DMS53 (cell line): Measurements from ENCODE around the gene DDX51.
A peak's percentile ranks its signal among the peaks of the same experiment; 100 is the strongest.
"Not testable (repeated sequence)": the region's sequence is repeated elsewhere in the genome, so short reads cannot be mapped to it uniquely, and the experiment has no call there.

Experiments used
- DNase-seq: peaks from one replicate; lab custom pipeline; 2025; lab: John Stamatoyannopoulos, UW

The DDX51 gene

DNA sequence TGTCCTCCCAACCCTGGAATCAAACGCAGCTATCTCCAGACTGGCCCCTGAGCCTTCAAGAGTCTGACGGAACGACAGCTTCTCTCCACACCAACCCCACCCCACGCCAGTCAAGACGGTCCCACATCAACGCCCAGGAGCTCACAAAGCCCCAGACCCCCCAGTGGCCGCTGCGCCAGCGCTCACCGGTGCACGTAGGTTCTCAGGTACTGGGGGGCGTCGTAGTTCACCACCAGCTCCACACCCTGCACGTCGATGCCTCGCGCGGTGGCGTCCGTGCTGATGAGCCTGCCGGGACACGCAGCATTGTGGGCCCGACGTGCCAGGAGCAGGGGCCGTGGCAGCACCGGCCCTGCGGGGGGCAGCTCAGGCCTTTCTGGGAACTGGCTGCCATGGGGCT lies 4.2 kb downstream of the DDX51 start:
- no peak for DNase-seq

DNA sequence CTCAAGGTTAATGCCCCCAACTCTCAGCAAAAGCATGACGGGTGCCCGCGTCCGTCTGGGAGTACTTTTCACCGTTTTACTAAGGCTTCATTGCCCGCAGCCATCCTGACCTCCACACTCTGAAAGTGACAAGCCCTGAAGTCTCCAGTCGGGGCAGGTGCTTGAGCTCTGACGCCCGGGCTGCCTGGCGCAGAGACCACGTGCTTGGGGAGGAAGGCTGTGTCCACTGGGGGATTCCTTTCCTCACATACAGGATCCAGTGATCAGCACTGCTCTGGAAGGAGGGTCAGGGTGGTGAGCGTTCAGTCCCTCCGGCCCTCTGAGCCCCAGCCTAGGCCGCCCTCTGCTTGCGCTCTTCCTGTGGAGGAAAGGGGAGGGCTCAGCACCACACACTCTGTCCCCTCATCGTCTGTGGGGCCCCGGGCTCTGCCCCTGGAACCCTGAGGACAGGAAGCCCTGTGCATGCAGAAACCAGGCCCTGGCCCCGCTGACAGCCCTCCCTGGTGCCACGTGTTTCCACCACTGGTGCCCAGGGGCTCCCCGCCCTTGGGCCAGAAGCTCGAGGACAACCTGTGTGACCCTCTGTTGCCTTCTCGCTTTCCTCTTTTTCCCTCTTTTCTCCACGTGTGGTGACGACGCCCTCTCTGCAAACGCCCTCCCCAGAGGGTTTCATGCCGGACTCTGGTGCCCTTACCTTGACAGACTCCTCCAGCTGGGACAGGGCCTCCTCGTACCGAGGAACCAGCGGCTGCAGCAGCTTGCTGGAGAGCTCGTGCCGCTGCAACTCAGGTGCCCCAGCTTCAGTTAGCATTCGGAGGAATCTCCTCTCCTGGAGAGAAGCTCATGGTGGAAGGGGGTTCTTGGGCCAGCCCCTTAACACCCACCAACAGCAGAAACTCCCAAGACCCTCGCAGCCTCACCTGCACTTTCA lies 4.9 kb downstream of the DDX51 start:
- DNase-seq, result no peak

DNA sequence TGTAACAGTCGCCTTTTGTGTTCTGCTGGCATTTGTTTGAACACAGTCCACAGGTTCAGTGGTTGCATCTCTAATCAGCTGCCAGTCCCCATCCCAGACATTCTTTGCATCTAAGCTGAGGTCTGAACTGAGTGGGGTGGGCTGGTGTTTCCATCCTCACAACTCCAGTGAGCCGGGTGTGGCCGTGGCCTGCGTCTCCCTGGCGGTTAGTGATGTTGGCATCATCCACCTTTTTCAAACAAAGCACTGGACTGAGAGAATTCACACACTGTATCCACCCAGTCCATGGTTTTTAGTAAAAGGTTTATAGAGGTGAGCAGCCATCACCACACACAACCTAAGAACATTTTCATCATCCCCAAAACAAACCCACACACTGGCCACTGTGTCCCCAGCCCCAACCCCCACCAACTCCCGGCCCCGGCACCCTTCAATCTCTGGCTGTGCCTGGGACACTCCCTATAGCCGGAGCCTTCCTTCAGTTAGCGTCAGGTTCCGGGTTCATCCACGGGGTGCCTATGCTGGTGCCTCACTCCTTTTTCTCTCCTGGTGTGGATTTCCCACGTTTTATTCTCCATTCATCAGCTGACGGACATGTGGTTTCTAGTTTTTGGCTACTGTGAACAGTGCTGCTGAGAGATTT lies 6.5 kb downstream of the DDX51 start:
- DNase-seq, result peak; percentile 30

DNA sequence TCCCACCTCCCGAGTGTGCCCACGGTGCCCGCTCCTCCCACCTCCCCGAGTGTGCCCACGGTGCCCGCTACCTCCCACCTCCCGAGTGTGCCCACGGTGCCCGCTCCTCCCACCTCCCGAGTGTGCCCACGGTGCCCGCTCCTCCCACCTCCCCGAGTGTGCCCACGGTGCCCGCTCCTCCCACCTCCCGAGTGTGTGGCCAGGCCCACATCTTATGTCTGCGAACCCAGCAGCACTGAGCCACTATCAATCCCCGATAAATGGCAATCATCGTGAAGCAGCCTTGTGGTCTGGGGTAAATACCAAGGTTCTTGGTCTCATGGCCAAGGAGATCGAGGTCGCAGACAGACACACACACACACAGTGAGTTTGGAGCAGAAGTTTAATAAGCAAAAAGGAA lies 7.9 kb downstream of the DDX51 start:
- DNase-seq, result peak; percentile 21

DNA sequence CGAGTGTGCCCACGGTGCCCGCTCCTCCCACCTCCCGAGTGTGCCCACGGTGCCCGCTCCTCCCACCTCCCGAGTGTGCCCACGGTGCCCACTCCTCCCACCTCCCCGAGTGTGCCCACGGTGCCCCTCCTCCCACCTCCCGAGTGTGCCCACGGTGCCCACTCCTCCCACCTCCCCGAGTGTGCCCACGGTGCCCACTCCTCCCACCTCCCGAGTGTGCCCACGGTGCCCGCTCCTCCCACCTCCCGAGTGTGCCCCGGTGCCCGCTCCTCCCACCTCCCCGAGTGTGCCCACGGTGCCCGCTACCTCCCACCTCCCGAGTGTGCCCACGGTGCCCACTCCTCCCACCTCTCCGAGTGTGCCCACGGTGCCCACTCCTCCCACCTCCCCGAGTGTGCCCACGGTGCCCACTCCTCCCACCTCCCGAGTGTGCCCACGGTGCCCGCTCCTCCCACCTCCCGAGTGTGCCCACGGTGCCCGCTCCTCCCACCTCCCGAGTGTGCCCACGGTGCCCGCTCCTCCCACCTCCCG lies 9.4 kb downstream of the DDX51 start:
- DNase-seq, result not testable (repeated sequence)

DNA sequence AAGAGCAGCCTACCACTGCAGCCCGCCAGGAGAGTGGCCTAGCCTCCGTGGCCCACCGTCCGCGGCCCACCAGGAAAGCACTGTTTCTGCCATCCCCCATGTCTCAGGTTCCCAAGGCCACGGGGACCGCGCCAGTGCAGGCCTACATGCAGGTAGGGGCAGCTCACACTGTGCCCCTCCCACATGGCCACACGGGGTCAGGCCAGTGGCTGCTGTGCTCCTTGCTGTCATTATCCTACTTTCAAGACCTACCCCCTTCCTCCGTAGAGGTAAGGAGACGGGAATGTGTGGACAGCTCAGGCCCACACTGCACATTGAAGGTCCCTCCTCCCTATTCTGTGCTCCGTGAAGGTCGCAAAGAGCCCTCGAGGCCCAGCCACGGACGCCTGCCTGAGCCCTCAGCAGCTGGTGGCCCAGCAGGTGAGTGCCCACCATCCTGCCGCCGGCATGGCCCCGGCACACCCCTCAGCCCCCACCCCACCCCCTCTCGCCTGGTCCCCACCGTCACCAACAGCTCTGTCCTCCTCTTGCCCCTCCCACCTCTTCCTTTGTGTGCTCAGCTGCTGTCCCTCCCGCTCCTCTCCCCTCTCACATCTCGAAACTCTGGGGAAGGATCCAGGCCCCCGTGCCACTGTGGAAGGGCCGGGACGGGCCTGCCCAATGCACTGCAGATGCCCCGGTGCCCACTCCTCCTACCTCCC lies 10.0 kb downstream of the DDX51 start:
- DNase-seq, result peak; percentile 91

DNA sequence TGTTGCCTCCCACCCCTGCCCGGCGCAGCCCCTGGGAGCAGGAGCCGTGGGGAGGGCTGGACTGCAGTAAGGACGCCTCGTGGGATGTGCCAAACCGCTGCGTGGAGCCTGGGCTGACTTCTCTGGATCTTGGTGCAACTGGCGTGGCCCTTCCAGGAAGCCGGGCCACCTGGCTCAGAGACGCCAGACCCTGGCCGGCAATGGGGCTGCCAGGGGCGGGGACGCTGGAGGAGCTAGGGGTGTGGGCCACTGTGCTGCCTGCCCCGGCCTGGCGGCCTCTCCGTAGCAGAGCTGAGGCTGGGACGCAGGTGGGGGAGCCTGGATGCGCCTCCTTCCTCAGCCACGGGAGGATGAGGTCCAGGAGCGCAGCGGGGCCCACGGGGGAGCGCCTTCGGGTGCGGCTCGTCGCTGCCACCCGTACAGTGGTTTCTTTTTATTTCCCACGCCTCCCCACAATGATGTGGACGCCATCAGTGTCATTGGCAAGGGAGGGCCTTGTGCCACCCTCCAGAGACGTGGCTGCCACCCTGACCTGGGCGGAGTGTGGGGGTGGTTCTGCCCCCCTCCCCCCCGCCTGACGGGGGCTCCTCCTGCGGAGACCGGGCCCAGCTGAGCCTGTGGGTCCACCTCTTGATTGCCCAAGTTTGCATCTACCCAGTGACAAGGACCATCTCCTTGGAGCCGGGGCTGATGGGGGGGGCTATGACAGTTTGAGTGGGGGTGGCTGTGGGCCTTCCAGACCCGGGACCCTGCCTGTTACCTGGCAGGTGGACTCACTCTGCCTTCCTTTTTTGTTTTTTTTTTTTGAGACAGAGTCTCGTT lies 11.3 kb downstream of the DDX51 start:
- no peak for DNase-seq

DNA sequence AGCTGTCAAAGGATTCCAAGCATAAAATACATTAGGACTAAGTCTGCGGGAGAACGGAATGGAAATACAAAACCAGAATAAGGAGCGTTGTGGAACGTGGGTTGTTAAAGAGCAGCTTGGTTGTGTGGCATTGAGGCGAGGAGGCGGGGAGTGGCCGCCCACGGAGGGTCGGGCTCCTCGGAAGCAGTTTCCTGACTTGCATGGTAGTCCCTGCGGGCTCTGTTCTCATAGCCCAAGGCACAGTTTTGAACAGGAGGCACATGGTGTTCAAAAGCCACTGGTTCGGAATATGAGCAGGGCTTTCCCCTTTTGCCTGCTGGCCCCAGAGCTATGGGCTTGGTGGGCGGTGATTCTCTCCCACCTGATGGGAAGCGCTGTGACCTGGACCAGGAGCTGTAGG lies 12.2 kb downstream of the DDX51 start:
- no peak for DNase-seq

DNA sequence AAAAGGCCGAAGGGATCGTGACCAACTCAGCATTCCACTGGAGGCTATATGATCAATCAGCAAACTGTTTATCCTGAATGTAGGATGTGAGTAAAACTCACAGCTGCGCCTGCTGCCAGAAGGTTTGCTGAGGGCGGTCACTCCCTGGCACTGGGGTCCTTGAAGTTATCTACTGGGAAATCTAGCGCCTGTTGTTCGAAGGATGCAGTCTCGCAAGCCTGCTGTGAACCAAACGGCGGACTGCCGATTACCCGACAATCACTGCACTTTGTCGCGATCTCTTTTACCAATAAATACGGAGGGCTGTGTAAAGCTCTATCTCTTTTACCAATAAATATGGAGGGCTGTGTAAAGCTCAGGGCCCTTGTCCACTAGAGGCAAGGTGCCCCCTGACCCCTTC lies 12.9 kb downstream of the DDX51 start:
- DNase-seq, result no peak

DNA sequence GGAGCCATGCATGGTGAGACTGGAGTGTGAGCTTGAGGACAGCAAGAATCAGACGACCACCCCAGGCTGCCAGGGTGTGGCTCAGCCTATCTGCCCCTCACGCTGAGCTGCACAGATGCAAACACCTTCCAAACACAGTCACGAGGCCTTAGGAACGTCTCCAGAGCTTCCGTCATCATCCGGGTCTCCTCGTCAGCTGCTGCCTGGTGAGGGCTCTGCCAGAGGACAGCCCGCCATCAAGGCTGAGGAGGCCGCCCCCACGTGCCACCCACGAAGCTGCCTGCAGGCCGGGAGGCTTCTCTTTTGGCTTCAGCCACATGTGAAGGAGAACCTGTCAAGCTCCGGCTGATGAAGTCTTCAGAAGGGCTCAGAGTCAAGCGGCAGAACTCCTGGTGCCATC lies 13.4 kb downstream of the DDX51 start:
- no peak for DNase-seq

DNA sequence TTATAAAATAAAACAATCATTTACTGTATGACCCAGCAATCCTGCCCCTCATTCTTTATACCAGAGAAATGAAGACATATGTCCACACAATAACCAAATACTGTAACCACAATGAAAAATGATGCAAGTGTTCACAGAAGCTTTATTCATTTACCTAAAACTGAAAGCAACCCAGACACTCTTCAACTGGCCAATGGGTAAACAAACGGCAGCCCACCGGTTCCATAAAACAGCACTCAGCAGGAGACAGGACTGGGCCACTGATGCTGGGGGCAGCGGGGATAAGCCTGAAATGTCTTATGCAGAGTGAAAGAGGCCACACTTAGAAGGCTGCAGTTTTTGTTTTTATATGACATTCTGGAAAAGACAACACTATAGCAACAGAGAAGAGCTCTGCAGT lies 15.1 kb downstream of the DDX51 start:
- DNase-seq, result no peak

DNA sequence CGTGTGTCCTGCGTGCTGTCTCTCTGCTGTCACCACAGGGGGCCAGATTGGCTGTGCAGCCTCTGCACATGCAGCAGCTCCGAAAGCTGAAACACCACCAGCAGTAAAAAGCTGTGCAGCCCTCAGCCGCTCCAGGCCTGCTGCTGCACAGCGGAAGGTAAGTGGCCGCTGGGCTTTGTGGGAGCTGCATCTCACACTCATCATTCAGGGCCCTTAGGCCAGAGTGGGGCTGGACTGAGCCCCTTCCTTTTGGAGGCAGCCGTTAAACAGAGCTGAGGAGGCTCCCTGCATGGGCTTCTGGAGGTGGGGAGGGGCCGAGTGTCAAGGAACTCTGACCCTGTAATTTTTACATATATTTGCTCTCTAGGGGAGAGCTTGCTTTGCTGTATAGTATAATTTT lies 17.1 kb downstream of the DDX51 start:
- DNase-seq, result no peak

DNA sequence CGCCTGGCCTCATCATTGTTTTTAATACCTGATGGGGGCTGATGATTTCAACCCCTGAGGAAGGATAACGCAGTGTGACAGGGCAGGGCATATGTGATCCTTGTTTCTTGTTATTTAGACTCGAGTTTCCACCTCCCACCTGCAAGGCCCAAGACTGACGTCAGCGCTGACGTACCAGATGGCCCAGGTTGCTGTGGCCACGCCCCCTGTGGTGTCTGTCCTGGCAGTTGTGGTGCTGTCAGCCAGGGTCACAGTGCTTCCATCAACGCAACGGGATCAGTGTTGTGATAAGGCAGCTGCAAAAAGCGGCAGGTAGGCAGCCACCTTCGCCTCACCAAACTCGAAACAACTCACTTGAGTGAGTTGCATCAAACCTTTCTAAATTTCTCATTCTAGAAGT lies 18.4 kb downstream of the DDX51 start:
- no peak for DNase-seq

DNA sequence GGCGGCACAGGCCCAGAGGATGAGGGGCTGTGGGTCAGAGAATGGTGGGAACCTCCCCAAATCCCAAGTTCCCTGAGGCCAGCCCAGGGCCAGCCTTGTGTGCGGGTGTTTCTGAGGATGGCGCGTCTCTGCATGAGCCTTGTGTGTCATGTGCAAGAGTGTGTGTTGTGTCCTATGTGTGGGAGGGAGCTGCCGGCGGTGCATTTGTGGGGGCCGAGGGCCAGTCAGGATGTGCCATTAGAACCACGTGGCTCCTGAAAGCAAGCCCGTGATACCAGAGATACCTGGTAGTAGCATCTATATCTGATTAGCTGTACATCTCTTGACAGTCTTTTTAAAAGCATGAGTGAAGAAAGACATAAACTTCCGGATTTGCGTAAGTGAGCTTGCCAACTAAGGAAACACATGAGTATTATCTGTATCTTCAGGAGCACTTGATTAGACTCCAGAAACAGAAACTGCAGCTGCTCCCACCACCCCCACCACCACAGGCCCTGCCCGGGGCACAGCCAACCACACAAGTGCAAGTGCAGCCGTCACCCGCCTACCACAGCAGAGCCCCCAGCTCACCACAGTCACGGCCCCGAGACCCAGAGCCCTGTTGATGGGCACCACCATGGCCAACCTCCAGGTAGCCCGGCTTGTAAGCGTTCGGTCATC lies 19.2 kb downstream of the DDX51 start:
- DNase-seq, result no peak

DNA sequence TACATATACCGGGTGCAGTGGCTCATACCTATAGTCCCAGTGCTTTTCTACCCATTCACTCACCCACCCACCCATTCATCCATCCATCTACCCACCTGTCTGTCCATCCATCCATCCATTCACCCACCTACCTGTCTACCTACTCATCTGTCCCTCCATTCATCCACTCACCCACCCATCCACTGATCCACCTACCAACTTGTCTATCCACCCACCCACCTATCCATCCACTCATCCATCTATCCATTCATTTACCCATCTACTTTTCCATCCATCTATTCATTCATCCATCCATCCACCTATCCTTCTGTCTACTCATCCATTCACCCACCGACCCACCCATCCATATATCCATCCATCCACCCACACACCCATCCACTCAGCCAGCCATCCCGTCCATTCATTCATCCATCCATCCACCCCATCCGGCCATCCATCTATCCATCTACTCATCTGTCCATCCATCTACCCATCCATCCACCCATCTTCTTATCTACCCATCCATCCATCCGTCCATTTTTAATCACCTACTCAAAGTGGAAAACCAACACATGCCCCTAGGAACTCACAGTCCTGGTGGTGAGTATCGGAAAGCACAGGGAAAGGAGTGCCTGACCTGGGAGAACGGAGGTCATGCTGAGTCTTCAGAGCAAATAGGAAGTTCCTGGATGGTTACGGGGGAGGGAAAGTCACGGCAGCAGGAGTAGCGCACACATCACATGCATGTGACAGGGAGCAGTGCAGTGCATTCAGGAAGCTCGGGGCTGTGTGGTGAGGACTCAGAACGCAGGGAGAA lies 20.0 kb downstream of the DDX51 start:
- DNase-seq, result no peak

DNA sequence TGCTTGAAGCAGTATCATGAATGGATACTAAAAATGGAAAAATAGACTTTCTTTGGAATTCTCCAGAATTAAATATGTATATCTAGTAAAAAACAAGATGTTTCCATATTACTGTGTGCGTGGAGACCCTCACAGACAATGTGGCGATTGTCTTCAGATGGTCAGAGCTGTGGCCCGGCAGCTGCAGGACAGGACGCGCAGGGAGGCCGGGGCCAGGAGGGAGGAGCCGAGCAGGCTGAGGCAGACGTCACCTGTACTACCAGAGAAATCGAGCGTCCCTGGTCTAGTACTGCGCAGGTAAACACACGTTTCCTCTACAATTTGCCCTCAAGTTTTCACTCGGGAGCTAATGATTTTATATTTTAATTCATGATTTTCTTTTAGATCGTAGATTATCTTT lies 22.8 kb downstream of the DDX51 start:
- no peak for DNase-seq

DNA sequence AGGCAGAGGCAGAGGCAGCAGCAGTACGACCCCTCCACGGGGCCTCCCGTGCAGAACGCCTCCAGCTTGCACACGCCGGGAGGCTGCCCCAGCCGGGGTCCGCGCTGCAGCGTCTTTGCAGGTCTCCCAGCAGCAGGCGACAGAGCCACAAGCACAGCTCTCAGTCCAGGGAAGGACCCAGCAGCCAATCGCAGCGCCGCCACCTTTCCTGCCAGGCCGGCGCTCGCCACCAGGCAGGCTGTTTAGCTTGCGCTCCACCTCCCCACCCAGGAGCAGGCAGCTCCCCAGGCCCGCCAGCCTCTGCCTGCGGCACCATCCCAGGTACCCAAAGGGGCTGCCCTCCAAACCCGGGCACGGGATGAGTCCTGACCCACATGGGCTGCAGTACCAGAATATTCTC lies 25.2 kb downstream of the DDX51 start:
- DNase-seq, result no peak

DNA sequence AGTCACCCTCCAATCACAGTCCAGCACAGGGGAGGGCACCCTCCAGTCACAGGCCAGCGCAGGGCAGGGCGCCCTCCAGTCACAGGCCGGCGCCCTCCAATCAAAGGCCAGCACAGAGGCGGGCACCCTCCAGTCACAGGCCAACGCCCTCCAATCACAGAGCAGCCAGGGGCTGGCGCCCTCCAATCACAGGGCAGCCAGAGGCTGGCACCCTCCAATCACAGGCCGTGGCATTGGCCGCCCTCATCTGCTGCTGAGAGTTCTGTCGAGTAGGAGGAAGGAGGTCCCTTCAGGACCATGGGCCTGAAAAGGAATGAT lies 26.6 kb downstream of the DDX51 start:
- no peak for DNase-seq

DNA sequence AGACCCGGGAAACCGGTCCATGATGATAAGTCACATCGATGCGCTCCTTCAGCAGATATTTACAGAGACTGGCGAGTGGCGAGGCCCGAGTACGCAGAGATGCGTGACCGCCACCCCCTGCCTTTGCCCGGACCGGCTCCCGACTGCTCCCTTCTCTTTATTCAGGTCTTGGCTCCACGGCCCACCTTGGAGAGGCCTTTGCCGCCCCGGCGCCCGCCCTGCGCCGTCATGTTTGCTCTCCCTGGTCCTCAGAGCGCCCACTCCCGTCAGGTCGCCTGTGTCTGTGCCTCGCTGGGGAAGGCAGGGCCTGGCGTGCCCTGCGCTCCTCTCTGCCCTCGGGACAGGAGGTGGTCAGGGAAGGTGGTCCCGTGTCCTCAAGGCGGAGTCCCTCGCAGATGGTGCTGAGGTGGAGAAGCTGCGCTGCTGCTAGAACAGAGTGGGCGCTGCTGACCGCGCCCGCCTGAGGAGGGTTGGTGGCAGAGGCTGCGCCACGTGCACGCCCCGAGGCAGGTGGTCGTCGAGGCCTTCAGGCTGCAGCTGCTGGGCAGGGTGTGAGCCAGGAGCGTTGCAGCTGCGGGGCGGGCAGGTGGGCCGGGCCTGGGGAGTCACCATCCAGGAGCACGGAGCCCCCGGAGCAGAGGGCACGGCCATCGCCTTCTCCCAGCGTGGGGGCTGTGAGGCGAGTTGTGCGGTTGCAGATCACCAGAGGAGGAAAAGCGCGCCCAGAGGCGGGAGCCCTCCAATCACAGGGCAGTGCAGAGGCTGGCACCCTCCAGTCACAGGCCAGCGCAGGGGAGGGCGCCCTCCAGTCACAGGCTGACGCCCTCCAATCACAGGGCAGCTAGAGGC lies 27.2 kb downstream of the DDX51 start:
- no peak for DNase-seq

DNA sequence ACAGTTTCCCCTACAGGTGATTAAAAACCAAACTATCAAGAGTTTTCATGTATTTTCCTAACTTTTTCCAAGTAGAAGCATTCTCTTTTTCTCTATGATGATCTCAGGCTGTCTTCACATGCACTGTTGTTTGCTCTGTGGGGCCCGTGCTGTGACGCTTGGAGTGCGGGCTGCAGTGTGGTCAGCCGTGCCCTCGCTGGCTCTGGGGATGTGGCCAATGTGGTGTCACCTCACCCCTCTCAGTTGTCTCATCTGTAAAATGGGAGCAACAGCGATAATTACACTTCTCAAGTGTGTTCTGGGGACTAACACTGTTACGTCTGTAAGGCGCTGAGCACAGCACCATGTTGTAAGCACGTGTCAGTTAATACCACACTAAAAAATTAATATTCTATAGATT lies 28.6 kb downstream of the DDX51 start:
- DNase-seq, result no peak
